OCI-M1 (cell line): ENCODE measurements around the gene AK2.

Experiments used
- DNase-seq: peaks from one replicate; lab custom pipeline; 2025; lab: John Stamatoyannopoulos, UW

Gene AK2

GRCh38 chr1:33022650-33023200, 14.0 kb downstream of the AK2 start:
- peak; percentile 60 for DNase-seq

- DNase-seq = no peak
Measured at GRCh38 chr1:33021567-33022431, 14.9 kb downstream of the AK2 start.

GRCh38 chr1:33018112-33018511, 18.6 kb downstream of the AK2 start:
- no peak for DNase-seq

GRCh38 chr1:33017175-33017574, 19.5 kb downstream of the AK2 start:
- DNase-seq = no peak

GRCh38 chr1:33015216-33015615, 21.5 kb downstream of the AK2 start:
- no peak for DNase-seq

- DNase-seq = no peak
Measured at GRCh38 chr1:33014464-33015163, 22.1 kb downstream of the AK2 start.

GRCh38 chr1:33013791-33014190, 22.9 kb downstream of the AK2 start:
- no peak for DNase-seq

- no peak for DNase-seq
Measured at GRCh38 chr1:33012165-33012564, 24.5 kb downstream of the AK2 start.

GRCh38 chr1:33010932-33011731, 25.6 kb downstream of the AK2 start:
- no peak for DNase-seq

- peak; percentile 91 for DNase-seq
Measured at GRCh38 chr1:33009561-33009960, 27.1 kb downstream of the AK2 start.

- no peak for DNase-seq
Measured at GRCh38 chr1:33008051-33008914, 28.4 kb downstream of the AK2 start.

- no peak for DNase-seq
Measured at GRCh38 chr1:33007190-33008050, 29.3 kb downstream of the AK2 start.

GRCh38 chr1:33005838-33006421, 30.8 kb downstream of the AK2 start:
- no peak for DNase-seq

- no peak for DNase-seq
Measured at GRCh38 chr1:33005117-33005837, 31.4 kb downstream of the AK2 start.

GRCh38 chr1:33004613-33005012, 32.1 kb downstream of the AK2 start:
- no peak for DNase-seq

GRCh38 chr1:33003657-33004056, 33.0 kb downstream of the AK2 start:
- DNase-seq = no peak

GRCh38 chr1:33002006-33002405, 34.7 kb downstream of the AK2 start:
- DNase-seq = no peak

- no peak for DNase-seq
Measured at GRCh38 chr1:33001282-33001681, 35.4 kb downstream of the AK2 start.

GRCh38 chr1:33000427-33001026, 36.2 kb downstream of the AK2 start:
- DNase-seq = no peak
